Panc1 (cell line): ENCODE measurements around the gene SMIM1. TPM values are rescaled to one million over a fixed set of nuclear protein-coding genes. Genes with fewer than 3 reads are reported as not detected.

Source experiments
- ATAC-seq: fragments of 200-7000 bp; cut with Tn5 transposase; 2 replicates; pipeline ENCODE4 v1.9.1; 2020; ENCODE audit warnings: mild to moderate bottlenecking, moderate library complexity
- BruUV-seq: library from RNA; stranded (reverse); fragments of 400-500 nt; replicated peaks from 2 replicates; lab custom pipeline; 2021; lab: Mats Ljungman, UMichigan
- CTCF ChIA-PET: fragments of 300-600 bp; sonication (Branson Sonifier 250); formaldehyde crosslinking; loops from one replicate; lab custom pipeline; 2022; ENCODE audit warnings: antibody characterized with exemption; lab: Charles Lee
- POLR2A ChIA-PET: fragments of 300-600 bp; sonication (Branson Sonifier 250); formaldehyde crosslinking; loops from one replicate; lab custom pipeline; 2022; ENCODE audit warnings: antibody characterized with exemption; lab: Charles Lee
- DNase-seq: peaks from one replicate; pipeline ENCODE4 v3.0.0-alpha.2; 2010; ENCODE audit warnings: low read depth, low spot score
- H3K27ac ChIP-seq: 2 replicates; pipeline ENCODE4 v1.5.1; 2011; ENCODE audit warnings: mild to moderate bottlenecking, low read length, inconsistent platforms
- H3K27me3 ChIP-seq: fragments of 200-500 bp; sonication (Bioruptor generic); 2 replicates; pipeline ENCODE4 v1.6.0; 2014; ENCODE audit warnings: low read length, inconsistent platforms; ENCODE audit not compliant: control insufficient read depth, insufficient read depth
- H3K36me3 ChIP-seq: fragments of 200-500 bp; sonication (Bioruptor generic); 2 replicates; pipeline ENCODE4 v1.5.1; 2014; ENCODE audit warnings: inconsistent platforms, mild to moderate bottlenecking, low read length, moderate library complexity; ENCODE audit not compliant: control insufficient read depth, insufficient read depth
- H3K4me1 ChIP-seq: 2 replicates; pipeline ENCODE4 v1.5.1; 2011; ENCODE audit warnings: inconsistent platforms, mild to moderate bottlenecking, low read length, moderate library complexity; ENCODE audit not compliant: control insufficient read depth, insufficient read depth
- H3K4me3 ChIP-seq, 2 experiments: 2 replicates each; pipeline ENCODE4 v1.5.1; 2011 to 2012; ENCODE audit warnings: low read depth in 2 of 2, low read length in 2 of 2, mild to moderate bottlenecking in 2 of 2, inconsistent platforms in 1 of 2, moderate library complexity in 1 of 2
- H3K9me3 ChIP-seq: fragments of 200-500 bp; sonication (Bioruptor generic); 2 replicates; pipeline ENCODE4 v1.5.1; 2014; ENCODE audit warnings: low read depth, mild to moderate bottlenecking, inconsistent platforms, low read length, moderate library complexity; ENCODE audit not compliant: control insufficient read depth, insufficient read depth
- POLR2AphosphoS5 ChIP-seq: IDR thresholded peaks from 2 replicates; pipeline ENCODE4 v1.6.1; 2012; ENCODE audit warnings: mild to moderate bottlenecking, low read depth, low read length, moderate library complexity
- SIN3A ChIP-seq: IDR thresholded peaks from 2 replicates; pipeline ENCODE4 v1.6.1; 2012; ENCODE audit warnings: low read depth, mild to moderate bottlenecking, low read length, moderate library complexity, borderline replicate concordance; ENCODE audit not compliant: insufficient read depth
- TCF7L2 ChIP-seq: IDR thresholded peaks from 2 replicates; pipeline ENCODE4 v1.6.1; 2011; ENCODE audit warnings: mild to moderate bottlenecking, low read depth, low read length, inconsistent platforms
- in situ Hi-C: cut with HindIII; loops from 2 replicates; pipeline ENCODE4 v1.10.0; 2016; ENCODE audit warnings: low sequenced_read_pairs, low pct_unique_long_range_greater_than_20kb
- intact Hi-C: fragments of 100-400 bp; cut with micrococcal nuclease; formaldehyde crosslinking; loops from one replicate; pipeline ENCODE4 v1.10.0; 2022; ENCODE audit not compliant: unreplicated experiment
- total RNA-seq: library from RNA; stranded (reverse); gene quantifications from one replicate; pipeline ENCODE4 v1.2.1, GENCODE V29; 2021; ENCODE audit not compliant: unreplicated experiment
- TF ChIP-seq, protein P1 (sequence below): fragments of 450-650 bp; IDR thresholded peaks from 2 replicates; pipeline ENCODE4 v1.5.1; 2017; ENCODE audit warnings: mild to moderate bottlenecking
- TF ChIP-seq, protein P2 (sequence below), 2 experiments: IDR thresholded peaks; 2 replicates each; pipeline ENCODE4 v1.6.1; 2011 to 2012; ENCODE audit warnings: low read depth in 2 of 2, control low read depth in 1 of 2, low read length in 1 of 2, mild to moderate bottlenecking in 1 of 2, moderate library complexity in 1 of 2; ENCODE audit not compliant: insufficient read depth in 1 of 2

Gene SMIM1
- total RNA-seq, 1 experiment from 2014 or later: 35.5 TPM

DNA sequence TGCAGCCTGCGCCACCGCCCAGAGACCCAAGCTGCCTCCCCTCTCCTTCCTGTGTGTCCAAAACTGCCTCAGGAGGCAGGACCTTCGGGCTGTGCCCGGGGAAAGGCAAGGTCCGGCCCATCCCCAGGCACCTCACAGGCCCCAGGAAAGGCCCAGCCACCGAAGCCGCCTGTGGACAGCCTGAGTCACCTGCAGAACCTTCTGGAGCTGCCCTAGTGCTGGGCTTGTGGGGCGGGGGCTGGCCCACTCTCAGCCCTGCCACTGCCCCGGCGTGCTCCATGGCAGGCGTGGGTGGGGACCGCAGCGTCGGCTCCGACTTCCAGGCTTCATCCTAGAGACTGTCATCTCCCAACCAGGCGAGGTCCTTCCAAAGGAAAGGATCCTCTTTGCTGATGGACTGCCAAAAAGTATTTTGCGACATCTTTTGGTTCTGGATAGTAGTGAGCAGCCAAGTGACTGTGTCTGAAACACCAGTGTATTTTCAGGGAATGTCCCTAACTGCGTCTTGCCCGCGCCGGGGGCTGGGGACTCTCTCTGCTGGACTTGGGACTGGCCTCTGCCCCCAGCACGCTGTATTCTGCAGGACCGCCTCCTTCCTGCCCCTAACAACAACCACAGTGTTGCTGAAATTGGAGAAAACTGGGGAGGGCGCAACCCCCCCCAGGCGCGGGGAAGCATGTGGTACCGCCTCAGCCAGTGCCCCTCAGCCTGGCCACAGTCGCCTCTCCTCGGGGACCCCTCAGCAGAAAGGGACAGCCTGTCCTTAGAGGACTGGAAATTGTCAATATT is 39.3 kb upstream of the SMIM1 start:
- Histone ChIP-seq H3K9me3 (no peaks in the 10 kb centered on the region), H3K4me3 (no peak overlapping the region), H3K27ac (no peak overlapping the region), H3K27me3 (no peaks in the 10 kb centered on the region), H3K36me3 (no peaks in the 10 kb centered on the region; the same call in 1 of the 2 replicates), H3K4me1 (no peaks in the 10 kb centered on the region; the same call in 1 of the 2 replicates)
- DNase-seq (no peak), ATAC-seq (no peak)
- intact Hi-C loops: no loop called here
- in situ Hi-C loops: no loop called here
- ChIA-PET POLR2A (interaction anchor here (0.7 kb wide), 1 partner anchor 13 kb away, joined by 6 read pairs; no protein-coding TSS in a partner anchor), CTCF (no interaction called here)
- TF ChIP-seq, protein P1, sequence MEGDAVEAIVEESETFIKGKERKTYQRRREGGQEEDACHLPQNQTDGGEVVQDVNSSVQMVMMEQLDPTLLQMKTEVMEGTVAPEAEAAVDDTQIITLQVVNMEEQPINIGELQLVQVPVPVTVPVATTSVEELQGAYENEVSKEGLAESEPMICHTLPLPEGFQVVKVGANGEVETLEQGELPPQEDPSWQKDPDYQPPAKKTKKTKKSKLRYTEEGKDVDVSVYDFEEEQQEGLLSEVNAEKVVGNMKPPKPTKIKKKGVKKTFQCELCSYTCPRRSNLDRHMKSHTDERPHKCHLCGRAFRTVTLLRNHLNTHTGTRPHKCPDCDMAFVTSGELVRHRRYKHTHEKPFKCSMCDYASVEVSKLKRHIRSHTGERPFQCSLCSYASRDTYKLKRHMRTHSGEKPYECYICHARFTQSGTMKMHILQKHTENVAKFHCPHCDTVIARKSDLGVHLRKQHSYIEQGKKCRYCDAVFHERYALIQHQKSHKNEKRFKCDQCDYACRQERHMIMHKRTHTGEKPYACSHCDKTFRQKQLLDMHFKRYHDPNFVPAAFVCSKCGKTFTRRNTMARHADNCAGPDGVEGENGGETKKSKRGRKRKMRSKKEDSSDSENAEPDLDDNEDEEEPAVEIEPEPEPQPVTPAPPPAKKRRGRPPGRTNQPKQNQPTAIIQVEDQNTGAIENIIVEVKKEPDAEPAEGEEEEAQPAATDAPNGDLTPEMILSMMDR: no peak
- TF ChIP-seq SIN3A (no peak), TCF7L2 (no peak), POLR2AphosphoS5 (no peak)
- TF ChIP-seq, protein P2, sequence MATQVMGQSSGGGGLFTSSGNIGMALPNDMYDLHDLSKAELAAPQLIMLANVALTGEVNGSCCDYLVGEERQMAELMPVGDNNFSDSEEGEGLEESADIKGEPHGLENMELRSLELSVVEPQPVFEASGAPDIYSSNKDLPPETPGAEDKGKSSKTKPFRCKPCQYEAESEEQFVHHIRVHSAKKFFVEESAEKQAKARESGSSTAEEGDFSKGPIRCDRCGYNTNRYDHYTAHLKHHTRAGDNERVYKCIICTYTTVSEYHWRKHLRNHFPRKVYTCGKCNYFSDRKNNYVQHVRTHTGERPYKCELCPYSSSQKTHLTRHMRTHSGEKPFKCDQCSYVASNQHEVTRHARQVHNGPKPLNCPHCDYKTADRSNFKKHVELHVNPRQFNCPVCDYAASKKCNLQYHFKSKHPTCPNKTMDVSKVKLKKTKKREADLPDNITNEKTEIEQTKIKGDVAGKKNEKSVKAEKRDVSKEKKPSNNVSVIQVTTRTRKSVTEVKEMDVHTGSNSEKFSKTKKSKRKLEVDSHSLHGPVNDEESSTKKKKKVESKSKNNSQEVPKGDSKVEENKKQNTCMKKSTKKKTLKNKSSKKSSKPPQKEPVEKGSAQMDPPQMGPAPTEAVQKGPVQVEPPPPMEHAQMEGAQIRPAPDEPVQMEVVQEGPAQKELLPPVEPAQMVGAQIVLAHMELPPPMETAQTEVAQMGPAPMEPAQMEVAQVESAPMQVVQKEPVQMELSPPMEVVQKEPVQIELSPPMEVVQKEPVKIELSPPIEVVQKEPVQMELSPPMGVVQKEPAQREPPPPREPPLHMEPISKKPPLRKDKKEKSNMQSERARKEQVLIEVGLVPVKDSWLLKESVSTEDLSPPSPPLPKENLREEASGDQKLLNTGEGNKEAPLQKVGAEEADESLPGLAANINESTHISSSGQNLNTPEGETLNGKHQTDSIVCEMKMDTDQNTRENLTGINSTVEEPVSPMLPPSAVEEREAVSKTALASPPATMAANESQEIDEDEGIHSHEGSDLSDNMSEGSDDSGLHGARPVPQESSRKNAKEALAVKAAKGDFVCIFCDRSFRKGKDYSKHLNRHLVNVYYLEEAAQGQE (IDR thresholded peaks at IDR 0.05; ENCODE audit: insufficient read depth in 1 of 2, low read depth in 2 of 2, low read length in 1 of 2): no peak
- BruUV-seq: no TSS peak

DNA sequence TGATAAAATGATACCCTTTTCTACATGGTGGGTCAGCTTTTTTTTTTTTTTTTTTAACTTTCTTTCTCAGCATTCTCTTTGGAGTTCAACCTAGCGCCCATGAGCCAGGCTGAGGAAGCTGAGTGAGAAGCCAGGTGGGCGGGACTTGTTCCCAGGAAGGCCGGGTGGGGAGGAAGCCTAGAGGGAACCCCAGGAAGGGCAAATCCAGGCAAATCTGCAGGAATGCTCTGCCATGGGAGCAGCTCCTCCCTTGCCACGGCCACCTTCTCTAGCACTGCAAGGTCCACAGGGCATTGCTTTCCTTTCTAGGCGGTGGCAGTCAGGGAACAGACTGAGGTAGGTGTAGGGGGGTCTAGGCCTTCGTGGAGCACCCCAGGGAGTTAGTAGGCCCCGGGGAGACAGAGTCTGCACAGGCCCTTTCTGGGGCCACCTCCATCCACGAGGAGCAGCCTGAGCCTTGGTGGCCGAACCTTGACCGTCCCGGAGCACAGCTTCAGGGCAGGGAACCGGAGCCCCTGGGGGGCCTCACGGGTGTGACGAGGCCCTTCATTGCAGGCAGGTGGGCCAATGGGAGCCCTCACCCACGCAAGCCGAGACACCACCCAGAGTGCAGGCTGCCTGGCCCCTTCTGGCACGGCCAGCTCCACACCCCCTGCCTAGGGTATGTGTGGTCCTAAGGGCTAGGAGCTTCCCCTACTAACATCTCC is 38.5 kb upstream of the SMIM1 start:
- no peak for ATAC-seq
- Histone ChIP-seq H3K4me1 (no peaks in the 10 kb centered on the region; the same call in 1 of the 2 replicates), H3K36me3 (no peaks in the 10 kb centered on the region; the same call in 1 of the 2 replicates), H3K9me3 (no peaks in the 10 kb centered on the region), H3K27ac (no peak overlapping the region), H3K27me3 (no peaks in the 10 kb centered on the region), H3K4me3 (no peak overlapping the region)
- ChIA-PET CTCF (no interaction called here), POLR2A (interaction anchor here (0.7 kb wide), 1 partner anchor 12 kb away, joined by 6 read pairs; no protein-coding TSS in a partner anchor)
- in situ Hi-C loops (no loop called here), intact Hi-C loops (no loop called here)
- DNase-seq: no peak
- no TSS peak for BruUV-seq
- TF ChIP-seq TCF7L2 (no peak), SIN3A (no peak), POLR2AphosphoS5 (no peak)
- TF ChIP-seq, protein P1: no peak
- TF ChIP-seq, protein P2 (IDR thresholded peaks at IDR 0.05; ENCODE audit: insufficient read depth in 1 of 2, low read depth in 2 of 2, low read length in 1 of 2): no peak
